NT2/D1 (cell line): ENCODE measurements around the gene SNAP47.

Experiments
- YY1 ChIP-seq: IDR thresholded peaks from 2 replicates; pipeline ENCODE4 v1.6.1; 2011; ENCODE audit not compliant: insufficient read length, insufficient read depth
- ZNF274 ChIP-seq: IDR thresholded peaks from 2 replicates; pipeline ENCODE4 v1.6.1; 2011; ENCODE audit warnings: mild to moderate bottlenecking, low read depth, low read length

GRCh38 chr1:227809026-227809425 is 73.8 kb downstream of the SNAP47 start:
- TF ChIP-seq YY1 (no peak), ZNF274 (no peak)
